ENCODE measurements around the gene CCDC9. TPM values are rescaled to one million over a fixed set of nuclear protein-coding genes. Genes with fewer than 3 reads are reported as not detected.
"Not testable (repeated sequence)": the region's sequence is repeated elsewhere in the genome, so short reads cannot be mapped to it uniquely, and the experiment has no call there.

CCDC9 gene
- total and polyA plus RNA-seq, 5 experiments from 2014 or later: 5.0 to 53.1 (median 10.8) TPM

DNA sequence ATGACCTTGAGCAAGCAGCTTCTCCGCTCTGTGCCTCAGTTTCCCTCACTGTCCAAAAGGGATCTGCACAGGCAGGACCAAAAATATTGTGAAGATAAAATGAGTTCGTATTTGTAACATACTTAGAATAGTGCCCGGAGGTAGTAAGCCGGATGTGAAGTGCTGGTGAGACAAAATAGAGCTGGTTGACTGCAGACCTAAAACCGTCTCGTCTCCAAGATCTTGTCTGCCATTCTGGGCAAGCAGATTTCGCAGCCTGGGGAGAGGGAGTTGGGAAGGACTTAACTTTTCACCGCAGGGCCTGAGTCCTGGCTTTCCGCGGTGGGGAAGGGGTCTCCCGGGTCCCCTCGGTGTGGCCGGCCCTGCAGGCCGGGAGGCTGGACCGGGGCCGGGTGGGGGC, 17.2 kb upstream of the CCDC9 start:
- no peaks in the 10 kb centered on the region for H3K9me3 Mint-ChIP-seq
- ATAC-seq: peak in 1 of 2 donors; percentile 22
- no peaks in the 10 kb centered on the region for H3K36me3 Mint-ChIP-seq
- peak in 2 of 10 donors; percentile 33 to 36 for DNase-seq
- peak overlapping the region in 9 of 10 donors; percentile 46 to 95 (median 80) for H3K27ac Mint-ChIP-seq
- POLR2A ChIA-PET: interaction anchor here (0.8 to 5.3 kb wide), 9 partner anchors 10 to 126 kb away, joined by 3 to 40 read pairs (median 5); partner anchors contain the start of gene ZC3H4
- peak overlapping the region in 9 of 10 donors; percentile 74 to 92 (median 87) for H3K4me3 Mint-ChIP-seq
- peaks cover 0 to 3% (median 0%) of the 10 kb centered on the region in 5 donors for H3K27me3 Mint-ChIP-seq
- H3K4me1 Mint-ChIP-seq: peaks cover 6 to 27% (median 21%) of the 10 kb centered on the region in 4 donors

DNA sequence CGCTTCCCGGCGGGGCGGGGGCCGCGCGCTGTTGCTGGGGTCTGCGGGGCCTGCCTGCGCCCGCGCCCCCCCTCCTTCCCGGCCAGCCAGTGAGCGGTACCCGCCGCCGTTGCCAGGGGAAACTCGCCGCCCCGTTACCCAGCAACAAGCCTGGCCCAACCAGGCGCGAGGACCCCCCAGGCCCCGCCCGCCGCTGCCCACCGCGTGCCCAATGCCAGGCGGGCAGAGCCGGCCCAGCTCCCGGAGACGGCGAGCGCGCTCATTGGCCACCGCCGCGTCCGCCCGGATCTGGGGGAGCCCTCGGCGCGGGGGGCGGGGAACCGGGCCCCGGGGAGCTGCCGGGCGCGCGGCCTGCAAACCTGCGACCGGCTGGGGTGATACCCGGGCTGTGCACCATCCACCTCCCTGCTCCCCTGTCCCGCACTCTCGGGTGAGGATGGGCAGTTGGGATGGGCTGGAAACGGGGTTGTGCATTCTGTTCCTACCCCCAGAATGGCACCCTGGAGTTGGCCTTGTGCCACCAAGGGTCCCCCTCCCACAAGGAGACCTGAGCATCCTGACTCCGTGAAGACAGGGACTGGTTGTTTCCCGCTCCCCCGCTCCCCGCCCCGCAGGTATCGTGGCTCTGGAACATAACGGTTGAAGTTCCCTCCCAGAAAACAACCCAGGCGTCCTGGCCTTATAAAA, 16.6 kb upstream of the CCDC9 start:
- peak overlapping the region in 7 of 10 donors; percentile 41 to 68 (median 50) for H3K4me3 Mint-ChIP-seq
- peaks cover 0 to 4% (median 0%) of the 10 kb centered on the region in 5 donors for H3K27me3 Mint-ChIP-seq
- H3K9me3 Mint-ChIP-seq: no peaks in the 10 kb centered on the region
- DNase-seq (peak; percentile 48 to 89 (median 66)), ATAC-seq (peak; percentile 39 to 40)
- peak overlapping the region in 7 of 10 donors; percentile 19 to 87 (median 70) for H3K27ac Mint-ChIP-seq
- POLR2A ChIA-PET: interaction anchor here (0.8 to 5.3 kb wide), 17 partner anchors 8 to 127 kb away, joined by 3 to 40 read pairs (median 5); partner anchors contain the start of gene ZC3H4
- H3K36me3 Mint-ChIP-seq: no peaks in the 10 kb centered on the region
- peaks cover 6 to 33% (median 25%) of the 10 kb centered on the region in 4 donors for H3K4me1 Mint-ChIP-seq

DNA sequence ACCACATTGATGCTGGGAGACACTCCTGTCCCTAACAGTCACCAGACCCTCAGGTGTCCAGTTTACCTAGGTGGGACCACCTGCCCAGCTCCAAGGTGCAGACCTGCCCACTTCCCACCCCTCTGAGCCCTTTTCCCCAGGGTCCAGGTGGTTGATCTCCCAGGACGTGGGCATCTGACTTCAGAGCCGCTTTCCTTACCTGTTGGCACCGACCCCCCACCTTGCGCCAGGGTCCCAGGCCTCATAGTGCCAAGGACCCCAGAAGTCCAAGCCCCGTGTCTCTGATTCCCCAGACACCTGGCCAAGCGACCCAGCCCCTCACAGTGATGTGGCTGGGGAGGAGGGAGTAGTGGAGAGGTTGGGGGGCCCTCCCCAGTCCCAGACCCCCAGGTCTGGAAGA, 15.8 kb upstream of the CCDC9 start:
- DNase-seq (no peak), ATAC-seq (no peak)
- POLR2A ChIA-PET: interaction anchor here (0.6 to 5.3 kb wide), 16 partner anchors 9 to 395 kb away, joined by 3 to 40 read pairs (median 4); partner anchors contain the start of gene CCDC9
- Mint-ChIP-seq H3K36me3 (no peaks in the 10 kb centered on the region), H3K27ac (peak overlapping the region in 7 of 10 donors; percentile 19 to 87 (median 70)), H3K9me3 (no peaks in the 10 kb centered on the region), H3K27me3 (peaks cover 0 to 6% (median 0%) of the 10 kb centered on the region in 5 donors), H3K4me3 (peak overlapping the region in 7 of 10 donors; percentile 41 to 68 (median 50)), H3K4me1 (peaks cover 6 to 41% (median 29%) of the 10 kb centered on the region in 4 donors)

GRCh38 chr19:47240996-47241918, 15.1 kb upstream of the CCDC9 start:
- H3K4me3 Mint-ChIP-seq: peak overlapping the region in 3 of 10 donors; percentile 41 to 63 (median 50)
- H3K4me1 Mint-ChIP-seq: peaks cover 6 to 41% (median 28%) of the 10 kb centered on the region in 4 donors
- H3K9me3 Mint-ChIP-seq: no peaks in the 10 kb centered on the region
- peak overlapping the region in 3 of 10 donors; percentile 60 to 84 (median 70) for H3K27ac Mint-ChIP-seq
- DNase-seq: peak; percentile 67 to 96 (median 84)
- peaks cover 0 to 6% (median 0%) of the 10 kb centered on the region in 5 donors for H3K27me3 Mint-ChIP-seq
- H3K36me3 Mint-ChIP-seq: no peaks in the 10 kb centered on the region
- POLR2A ChIA-PET: interaction anchor here (0.6 to 5.3 kb wide), 16 partner anchors 9 to 394 kb away, joined by 3 to 40 read pairs (median 4); partner anchors contain the start of gene CCDC9
- ATAC-seq: peak; percentile 51 to 61

- Mint-ChIP-seq H3K4me1 (peaks cover 6 to 41% (median 28%) of the 10 kb centered on the region in 4 donors), H3K36me3 (no peaks in the 10 kb centered on the region)
- DNase-seq: peak in 1 of 10 donors; percentile 25
Observed at GRCh38 chr19:47241919-47242577, 14.3 kb upstream of the CCDC9 start.

DNA sequence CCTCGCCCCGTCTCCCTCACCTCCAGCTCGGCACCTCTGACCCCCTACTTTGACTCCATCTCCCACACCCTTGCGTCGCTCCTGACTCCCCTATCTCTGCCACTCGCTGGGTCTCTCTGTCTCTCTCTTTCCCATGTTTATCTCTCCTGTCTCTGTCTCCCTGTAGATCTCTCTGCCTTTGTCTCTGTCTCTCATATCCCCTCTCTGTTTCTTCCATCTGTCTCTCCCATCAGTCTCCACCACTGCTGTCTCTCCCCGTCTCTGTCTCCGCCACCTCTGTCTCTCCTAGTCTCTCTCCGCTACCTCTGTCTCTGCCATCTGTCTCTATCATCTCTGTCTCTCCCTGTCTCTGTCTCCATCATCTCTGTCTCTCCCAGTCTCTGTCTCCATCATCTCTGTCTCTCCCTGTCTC, 13.0 kb upstream of the CCDC9 start:
- peak overlapping the region in 9 of 10 donors; percentile 62 to 93 (median 81) for H3K4me3 Mint-ChIP-seq
- peaks cover 12 to 44% (median 31%) of the 10 kb centered on the region in 4 donors for H3K4me1 Mint-ChIP-seq
- H3K36me3 Mint-ChIP-seq: no peaks in the 10 kb centered on the region
- peak overlapping the region in 8 of 10 donors; percentile 76 to 97 (median 90) for H3K27ac Mint-ChIP-seq
- H3K27me3 Mint-ChIP-seq: peaks cover 0 to 8% (median 0%) of the 10 kb centered on the region in 5 donors
- POLR2A ChIA-PET: interaction anchor here (0.6 to 6.3 kb wide), 18 partner anchors 11 to 130 kb away, joined by 3 to 116 read pairs (median 10); partner anchors contain the start of genes CCDC9, INAFM1 and ZC3H4
- peak; percentile 4 to 19 for ATAC-seq
- no peaks in the 10 kb centered on the region for H3K9me3 Mint-ChIP-seq
- DNase-seq: peak in 1 of 10 donors; percentile 31

More at GRCh38 chr19:47241919-47242577, 14.3 kb upstream of the CCDC9 start:
- no peaks in the 10 kb centered on the region for H3K9me3 Mint-ChIP-seq
- POLR2A ChIA-PET: interaction anchor here (1.4 to 6.3 kb wide), 9 partner anchors 10 to 85 kb away, joined by 5 to 116 read pairs (median 34); partner anchors contain the start of genes CCDC9 and INAFM1
- peak in 1 of 2 donors; percentile 0 for ATAC-seq
- H3K27ac Mint-ChIP-seq: no peak overlapping the region
- no peak overlapping the region for H3K4me3 Mint-ChIP-seq
- peaks cover 0 to 6% (median 0%) of the 10 kb centered on the region in 5 donors for H3K27me3 Mint-ChIP-seq

- no peaks in the 10 kb centered on the region for H3K9me3 Mint-ChIP-seq
- H3K36me3 Mint-ChIP-seq: no peaks in the 10 kb centered on the region
- DNase-seq: peak; percentile 81 to 92 (median 89)
- ATAC-seq: peak; percentile 43 to 53
- H3K4me3 Mint-ChIP-seq: peak overlapping the region in 9 of 10 donors; percentile 68 to 93 (median 81)
- POLR2A ChIA-PET: interaction anchor here (0.8 to 6.3 kb wide), 24 partner anchors 10 to 131 kb away, joined by 3 to 116 read pairs (median 7); partner anchors contain the start of genes CCDC9, INAFM1, SAE1 and ZC3H4
- peaks cover 9 to 41% (median 29%) of the 10 kb centered on the region in 4 donors for H3K4me1 Mint-ChIP-seq
- peak overlapping the region in 7 of 10 donors; percentile 22 to 97 (median 81) for H3K27ac Mint-ChIP-seq
- H3K27me3 Mint-ChIP-seq: peaks cover 0 to 7% (median 0%) of the 10 kb centered on the region in 5 donors
Observed at GRCh38 chr19:47243776-47244547, 12.4 kb upstream of the CCDC9 start.

DNA sequence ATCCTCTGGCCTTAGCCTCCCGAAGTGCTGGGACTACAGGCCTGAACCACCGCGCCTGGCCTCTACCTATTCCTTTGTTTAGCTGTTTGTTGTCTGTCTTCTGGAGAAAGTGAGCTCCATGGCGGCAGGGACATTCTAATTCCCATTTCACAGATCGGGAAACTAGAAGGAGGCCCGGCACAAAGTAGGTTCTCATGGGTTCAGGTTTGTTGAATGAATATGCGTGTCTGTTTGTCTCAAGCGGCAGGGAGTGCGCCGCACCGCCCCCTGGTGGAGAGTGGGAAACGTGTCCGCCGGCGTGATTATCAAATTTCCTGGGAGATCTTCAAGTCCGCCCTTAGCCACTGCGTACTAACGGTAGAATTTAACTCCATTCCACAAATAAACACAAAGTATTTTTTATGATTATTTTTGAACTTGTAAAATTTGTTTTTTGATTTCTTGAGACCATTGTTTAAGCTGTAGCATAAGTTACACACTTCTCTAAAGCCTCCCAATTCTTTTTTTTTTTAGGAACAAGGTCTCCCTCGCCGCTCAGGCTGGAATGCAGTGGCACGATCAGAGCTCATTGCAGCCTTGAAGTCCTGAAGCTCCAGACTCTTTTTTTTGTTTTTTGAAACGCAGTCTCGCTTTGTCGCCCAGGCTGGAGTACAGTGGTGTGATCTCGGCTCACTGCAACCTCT, 8.9 kb upstream of the CCDC9 start:
- Mint-ChIP-seq H3K36me3 (no peaks in the 10 kb centered on the region), H3K4me1 (peaks cover 5 to 36% (median 22%) of the 10 kb centered on the region in 4 donors), H3K27me3 (peaks cover 0 to 5% (median 0%) of the 10 kb centered on the region in 5 donors), H3K27ac (peak overlapping the region in 5 of 10 donors; percentile 8 to 76 (median 67)), H3K9me3 (no peaks in the 10 kb centered on the region), H3K4me3 (peak overlapping the region in 1 of 10 donors; percentile 2)
- DNase-seq: peak; percentile 59 to 87 (median 76)
- POLR2A ChIA-PET: interaction anchor here (0.6 to 6.3 kb wide), 8 partner anchors 9 to 391 kb away, joined by 3 to 116 read pairs (median 11); partner anchors contain the start of gene CCDC9
- no peak for ATAC-seq

DNA sequence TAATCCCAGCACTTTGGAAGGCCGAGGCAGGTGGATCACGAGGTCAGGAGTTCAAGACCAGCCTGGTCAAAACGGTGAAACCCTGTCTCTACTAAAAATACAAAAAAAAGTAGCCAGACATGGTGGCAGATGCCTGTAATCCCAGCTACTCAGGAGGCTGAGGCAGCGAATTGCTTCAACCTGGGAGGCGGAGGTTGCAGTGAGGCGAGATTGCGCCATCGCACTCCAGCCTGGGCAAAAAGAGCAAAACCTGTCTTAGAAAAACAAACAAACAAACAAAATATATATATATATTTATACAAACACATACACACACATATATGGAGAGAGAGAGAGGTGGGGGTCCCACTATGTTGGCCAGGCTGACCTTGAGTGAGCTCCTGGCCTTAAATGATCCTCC, 3.3 kb upstream of the CCDC9 start:
- H3K9me3 Mint-ChIP-seq, H3K27me3 Mint-ChIP-seq, H3K36me3 Mint-ChIP-seq, DNase-seq, ATAC-seq: not testable (repeated sequence)
- POLR2A ChIA-PET: interaction anchor here (1.0 to 1.2 kb wide), 3 partner anchors 27 to 139 kb away, joined by 3 to 4 read pairs (median 3); partner anchors contain the start of gene ZC3H4
- peak overlapping the region in 2 of 10 donors; percentile 18 to 24 for H3K4me3 Mint-ChIP-seq
- H3K4me1 Mint-ChIP-seq: peaks cover 18 to 30% (median 20%) of the 10 kb centered on the region in 4 donors
- peak overlapping the region in 2 of 10 donors; percentile 13 to 56 for H3K27ac Mint-ChIP-seq

DNA sequence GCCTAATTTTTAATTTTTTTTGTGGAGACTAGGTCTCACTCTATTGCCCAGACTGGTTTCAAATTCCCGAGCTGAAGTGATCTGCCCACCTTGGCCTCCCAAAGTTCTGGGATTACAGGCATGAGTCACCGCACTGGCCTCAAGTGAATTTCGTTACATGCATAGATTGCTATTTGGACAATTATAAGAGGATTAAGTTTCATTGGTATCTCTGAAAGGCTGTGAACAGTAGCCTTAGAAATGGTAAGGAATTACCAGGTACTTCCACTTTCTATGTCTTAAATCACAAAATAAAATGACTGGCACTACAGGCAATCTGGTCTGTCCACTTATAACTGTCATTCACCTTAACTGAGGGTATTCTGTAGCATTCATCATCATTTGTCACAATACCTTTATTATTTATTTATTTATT, 2.9 kb upstream of the CCDC9 start:
- H3K27me3 Mint-ChIP-seq: no peaks in the 10 kb centered on the region
- peaks cover 0 to 11% (median 0%) of the 10 kb centered on the region in 3 donors for H3K36me3 Mint-ChIP-seq
- peak overlapping the region in 2 of 10 donors; percentile 18 to 24 for H3K4me3 Mint-ChIP-seq
- H3K27ac Mint-ChIP-seq: peak overlapping the region in 2 of 10 donors; percentile 13 to 56
- POLR2A ChIA-PET: interaction anchor here (1.0 to 1.1 kb wide), 2 partner anchors 28 to 140 kb away, joined by 3 to 4 read pairs; partner anchors contain the start of gene ZC3H4
- H3K4me1 Mint-ChIP-seq: peaks cover 19 to 34% (median 24%) of the 10 kb centered on the region in 4 donors
- ATAC-seq (no peak), DNase-seq (no peak)
- H3K9me3 Mint-ChIP-seq: no peaks in the 10 kb centered on the region
